PC-9 (cell line): ENCODE data around the gene CHKA. TPM values are rescaled to one million over a fixed set of nuclear protein-coding genes. Genes with fewer than 3 reads are reported as not detected.

Source experiments
- Bru-seq: library from RNA; stranded (reverse); fragments of 400-500 nt; gene quantifications from one replicate; lab custom pipeline; 2021; lab: Mats Ljungman, UMichigan
- BruChase-seq, 2 experiments: library from RNA; stranded (reverse); fragments of 400-500 nt; gene quantifications; one replicate each; lab custom pipeline; 2021; lab: Mats Ljungman, UMichigan
- BruUV-seq: library from RNA; stranded (reverse); fragments of 400-500 nt; replicated peaks from 2 replicates; lab custom pipeline; 2021; lab: Mats Ljungman, UMichigan
- CTCF ChIA-PET: fragments of 300-600 bp; sonication (Branson Sonifier 250); formaldehyde crosslinking; loops from one replicate; lab custom pipeline; 2022; ENCODE audit warnings: antibody characterized with exemption; lab: Charles Lee
- POLR2A ChIA-PET: fragments of 300-600 bp; sonication (Branson Sonifier 250); formaldehyde crosslinking; loops from one replicate; lab custom pipeline; 2022; ENCODE audit warnings: antibody characterized with exemption; ENCODE audit not compliant: unreplicated experiment; lab: Charles Lee
- DNase-seq, 2 experiments: peaks; one replicate each; pipeline versions ENCODE4 v3.0.0 to v3.0.0-alpha.2; 2015 to 2022; ENCODE audit warnings: mixed read lengths in 1 of 2
- H2AFZ ChIP-seq: fragments of 200-600 bp; sonication (generic); 2 replicates; pipeline ENCODE4 v1.8.1; 2017; ENCODE audit warnings: antibody characterized with exemption
- H3F3A ChIP-seq: fragments of 200-600 bp; sonication (generic); 2 replicates; pipeline ENCODE4 v1.8.1; 2017; ENCODE audit warnings: antibody characterized with exemption, mild to moderate bottlenecking, low read depth; ENCODE audit not compliant: insufficient read depth
- H3K27ac ChIP-seq: fragments of 200-600 bp; sonication (generic); 2 replicates; pipeline ENCODE4 v1.6.1; 2016; ENCODE audit warnings: mixed run types
- H3K27me3 ChIP-seq: fragments of 200-600 bp; sonication (generic); 2 replicates; pipeline ENCODE4 v1.6.1; 2016; ENCODE audit warnings: low read depth, mixed run types; ENCODE audit not compliant: insufficient read depth
- H3K36me3 ChIP-seq: fragments of 200-600 bp; sonication (generic); 2 replicates; pipeline ENCODE4 v1.6.1; 2016; ENCODE audit warnings: low read depth, mixed run types
- H3K4me1 ChIP-seq: fragments of 200-600 bp; sonication (generic); replicated peaks from 2 replicates; pipeline ENCODE4 v1.6.1; 2016; ENCODE audit warnings: mixed run types; ENCODE audit not compliant: insufficient read depth
- H3K4me2 ChIP-seq: fragments of 200-600 bp; sonication (generic); 2 replicates; pipeline ENCODE4 v1.6.1; 2017; ENCODE audit warnings: mixed run types
- H3K4me3 ChIP-seq: fragments of 200-600 bp; sonication (generic); 2 replicates; pipeline ENCODE4 v1.6.1; 2016; ENCODE audit warnings: mixed run types
- H3K79me2 ChIP-seq: fragments of 200-600 bp; sonication (generic); 2 replicates; pipeline ENCODE4 v1.6.1; 2017; ENCODE audit warnings: low read depth, mixed run types
- H3K9me2 ChIP-seq: fragments of 200-600 bp; sonication (generic); 2 replicates; pipeline ENCODE4 v1.8.1; 2017; ENCODE audit warnings: mild to moderate bottlenecking; ENCODE audit not compliant: insufficient read depth
- H3K9me3 ChIP-seq: fragments of 200-600 bp; sonication (generic); 2 replicates; pipeline ENCODE4 v1.8.1; 2016; ENCODE audit warnings: low read depth; ENCODE audit not compliant: insufficient read depth
- H4K20me1 ChIP-seq: fragments of 200-600 bp; sonication (generic); 2 replicates; pipeline ENCODE4 v1.8.1; 2017; ENCODE audit not compliant: insufficient read depth
- EZH2 ChIP-seq: fragments of 200-600 bp; sonication (generic); IDR thresholded peaks from 2 replicates; pipeline ENCODE4 v1.8.0; 2017; ENCODE audit warnings: antibody characterized with exemption, low read depth
- intact Hi-C: fragments of 100-400 bp; cut with micrococcal nuclease; formaldehyde crosslinking; loops from one replicate; pipeline ENCODE4 v1.10.0; 2022; ENCODE audit not compliant: unreplicated experiment
- long read RNA-seq: library from polyadenylated mRNA; stranded (forward); transcript quantifications from one replicate; pipeline ENCODE4 v2.0.0, GENCODE V29; 2022
- total RNA-seq: library from RNA; stranded (reverse); gene quantifications from 2 replicates; pipeline ENCODE4 v1.2.3, GENCODE V29; 2021
- TF ChIP-seq, protein P1 (sequence below): fragments of 200-600 bp; sonication (generic); conservative IDR thresholded peaks from 2 replicates; pipeline ENCODE4 v1.6.1; 2017; ENCODE audit warnings: mixed run types, antibody characterized with exemption, mild to moderate bottlenecking, moderate library complexity

Gene CHKA
- total RNA-seq (84.2 and 90.5 TPM in 2 replicates), Bru-seq, nascent RNA (percentile 98 among the genes with signal in this experiment), BruChase-seq, experiment 1, labeled RNA remaining after a 2-hour chase (percentile 95 among the genes with signal in this experiment), BruChase-seq, experiment 2, labeled RNA remaining after a 6-hour chase (percentile 91 among the genes with signal in this experiment)
- long read RNA-seq, transcript CHKA-202 (11 exons, 1,755 nt) = minor isoform, 30 of 336 reads
- long read RNA-seq, transcript CHKA-201 (12 exons, 2,530 nt) = major isoform, 225 of 336 reads
- long read RNA-seq, partial matches to known transcripts = 7 of 336 reads
- long read RNA-seq, other reads (novel, unspliced or antisense) = 73 of 336 reads

DNA sequence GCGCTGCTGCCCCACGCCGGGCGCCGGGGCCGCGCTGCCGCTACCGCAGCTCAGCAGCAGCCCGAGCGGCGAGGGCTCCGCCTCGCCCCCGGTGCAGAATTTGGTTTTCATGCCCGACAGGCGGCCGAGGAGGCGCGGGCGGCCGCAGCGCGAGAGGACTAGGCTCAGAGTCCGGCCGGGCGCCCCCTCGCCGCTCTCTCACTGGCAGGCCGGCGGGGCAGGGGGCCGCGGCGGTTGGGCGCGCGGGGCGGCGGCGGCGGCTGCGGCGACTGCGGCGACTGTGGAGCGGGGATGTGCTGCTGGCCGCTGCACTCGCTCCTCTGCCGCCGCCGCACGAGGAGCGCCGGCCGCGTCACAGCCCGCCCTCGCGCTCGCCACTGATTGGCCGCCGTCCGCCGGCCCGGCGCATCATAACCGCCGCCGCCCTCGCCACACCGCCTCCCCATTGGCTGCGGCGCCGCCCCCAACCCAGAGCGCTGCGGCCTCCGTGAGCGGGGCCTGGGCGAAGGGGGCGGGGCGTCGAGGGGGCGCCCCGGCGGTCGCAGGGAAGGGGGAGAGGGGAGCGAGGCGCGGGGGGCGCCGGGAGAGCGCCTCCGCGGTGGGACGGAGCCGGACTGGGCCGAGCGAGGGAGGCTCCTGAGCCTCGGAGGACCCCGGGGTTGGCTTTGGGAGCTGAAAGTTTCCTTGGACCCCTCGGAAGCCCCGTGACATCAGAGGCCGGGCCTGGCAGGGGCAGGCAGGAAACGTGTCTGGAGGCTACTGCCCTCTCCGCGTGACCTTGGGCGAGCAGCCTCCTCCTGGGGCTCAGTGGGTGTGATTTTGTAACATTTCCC, at the start of gene CHKA:
Gene CHKA, minus strand, starts transcription at position 322 of the 833 bp plus-strand sequence. Its CDS starts 211 bp downstream, at position 111.
- H3K4me1 ChIP-seq = peaks cover 77% of the 10 kb centered on the region
- H3K9me2 ChIP-seq = no peaks in the 10 kb centered on the region
- no TSS peak for BruUV-seq
- H3K27ac ChIP-seq = peak within 1 kb of the TSS; percentile 97
- no peaks in the 10 kb centered on the region for H3K27me3 ChIP-seq
- peak within 1 kb of the TSS; percentile 92 for H3K4me3 ChIP-seq
- H4K20me1 ChIP-seq = peaks cover 41% of the 10 kb centered on the region
- H3K36me3 ChIP-seq = peaks cover 17% of the 10 kb centered on the region
- peaks cover 43% of the 10 kb centered on the region for H3F3A ChIP-seq
- peaks cover 56% of the 10 kb centered on the region for H3K79me2 ChIP-seq
- ChIA-PET CTCF (interaction anchor here (0.6 kb wide), 1 partner anchor 687 kb away, joined by 4 read pairs; no protein-coding TSS in a partner anchor), POLR2A (interaction anchor here (0.6 to 0.8 kb wide), 5 partner anchors 8 to 116 kb away, joined by 3 to 38 read pairs (median 5); no protein-coding TSS in a partner anchor)
- DNase-seq = peak; percentile 88 to 97
- no peaks in the 10 kb centered on the region for H3K9me3 ChIP-seq
- TF ChIP-seq, protein P1, sequence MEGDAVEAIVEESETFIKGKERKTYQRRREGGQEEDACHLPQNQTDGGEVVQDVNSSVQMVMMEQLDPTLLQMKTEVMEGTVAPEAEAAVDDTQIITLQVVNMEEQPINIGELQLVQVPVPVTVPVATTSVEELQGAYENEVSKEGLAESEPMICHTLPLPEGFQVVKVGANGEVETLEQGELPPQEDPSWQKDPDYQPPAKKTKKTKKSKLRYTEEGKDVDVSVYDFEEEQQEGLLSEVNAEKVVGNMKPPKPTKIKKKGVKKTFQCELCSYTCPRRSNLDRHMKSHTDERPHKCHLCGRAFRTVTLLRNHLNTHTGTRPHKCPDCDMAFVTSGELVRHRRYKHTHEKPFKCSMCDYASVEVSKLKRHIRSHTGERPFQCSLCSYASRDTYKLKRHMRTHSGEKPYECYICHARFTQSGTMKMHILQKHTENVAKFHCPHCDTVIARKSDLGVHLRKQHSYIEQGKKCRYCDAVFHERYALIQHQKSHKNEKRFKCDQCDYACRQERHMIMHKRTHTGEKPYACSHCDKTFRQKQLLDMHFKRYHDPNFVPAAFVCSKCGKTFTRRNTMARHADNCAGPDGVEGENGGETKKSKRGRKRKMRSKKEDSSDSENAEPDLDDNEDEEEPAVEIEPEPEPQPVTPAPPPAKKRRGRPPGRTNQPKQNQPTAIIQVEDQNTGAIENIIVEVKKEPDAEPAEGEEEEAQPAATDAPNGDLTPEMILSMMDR = no peak
- TF ChIP-seq EZH2 = no peak
- peak within 1 kb of the TSS; percentile 100 for H3K4me2 ChIP-seq
- intact Hi-C loops = loop anchor here (2.0 to 5.0 kb wide), 2 partner anchors 79 to 88 kb away; no protein-coding TSS in a partner anchor
- peak within 1 kb of the TSS; percentile 52 for H2AFZ ChIP-seq

DNA sequence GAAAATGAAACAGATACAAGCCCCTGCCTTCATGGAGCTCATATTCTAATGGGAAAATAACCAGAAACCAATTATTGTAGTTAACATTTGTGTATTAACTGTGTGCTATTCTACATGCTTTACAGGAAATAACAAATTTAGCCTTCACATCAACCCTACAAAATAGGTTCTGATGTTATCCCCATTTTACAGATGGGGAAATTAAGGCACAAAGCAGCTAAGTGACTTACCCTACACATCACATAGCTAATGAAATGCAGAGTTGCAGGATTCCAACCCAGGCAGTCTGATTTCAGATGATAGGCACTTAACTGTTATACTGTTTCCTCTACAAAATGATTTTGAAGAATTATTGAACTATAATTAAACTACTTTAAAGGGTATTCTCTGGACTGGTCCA, 48.3 kb upstream of the CHKA start:
- Histone ChIP-seq H3K27ac (no peak overlapping the region), H3K79me2 (no peaks in the 10 kb centered on the region), H3K9me3 (no peaks in the 10 kb centered on the region), H3K36me3 (peaks cover 41% of the 10 kb centered on the region), H3K9me2 (no peaks in the 10 kb centered on the region), H4K20me1 (no peaks in the 10 kb centered on the region), H2AFZ (no peak overlapping the region), H3K4me2 (no peak overlapping the region), H3K4me3 (no peak overlapping the region), H3K27me3 (no peaks in the 10 kb centered on the region), H3K4me1 (peaks cover 7% of the 10 kb centered on the region; the same call in 1 of the 2 replicates), H3F3A (peaks cover 9% of the 10 kb centered on the region; the same call in 1 of the 2 replicates)
- no peak for DNase-seq
- TF ChIP-seq, protein P1 = no peak
- TF ChIP-seq EZH2 = no peak
- CTCF ChIA-PET = no interaction called here
- POLR2A ChIA-PET = no interaction called here
- intact Hi-C loops = no loop called here
- BruUV-seq = no TSS peak

DNA sequence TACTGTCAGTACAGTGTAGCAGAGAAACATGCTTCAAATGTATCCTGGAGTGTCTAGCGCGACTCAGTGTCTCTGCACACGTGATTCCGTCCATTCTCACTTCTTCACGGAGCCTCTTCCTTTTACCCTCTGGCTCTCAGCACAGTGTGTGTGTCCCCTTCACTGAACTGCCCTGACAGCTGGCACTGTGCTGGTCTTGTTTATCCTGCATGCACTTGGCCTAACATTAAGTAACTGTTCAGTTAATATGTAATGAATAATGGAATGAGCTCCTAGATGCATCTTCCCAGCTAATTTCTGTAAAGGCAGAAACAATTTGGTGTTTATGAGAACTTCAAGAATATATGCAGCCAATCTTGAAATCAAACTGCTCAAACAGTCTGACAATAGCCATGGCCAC, 47.5 kb upstream of the CHKA start:
- peaks cover 9% of the 10 kb centered on the region; the same call in 1 of the 2 replicates for H3F3A ChIP-seq
- H3K9me2 ChIP-seq = no peaks in the 10 kb centered on the region
- H2AFZ ChIP-seq = no peak overlapping the region
- H3K79me2 ChIP-seq = no peaks in the 10 kb centered on the region
- H3K27me3 ChIP-seq = no peaks in the 10 kb centered on the region
- CTCF ChIA-PET = no interaction called here
- H3K27ac ChIP-seq = no peak overlapping the region
- H3K4me2 ChIP-seq = no peak overlapping the region
- peaks cover 38% of the 10 kb centered on the region for H3K36me3 ChIP-seq
- no peak for DNase-seq
- TF ChIP-seq, protein P1 = no peak
- TF ChIP-seq EZH2 = no peak
- intact Hi-C loops = no loop called here
- H3K4me1 ChIP-seq = peaks cover 11% of the 10 kb centered on the region; the same call in 1 of the 2 replicates
- no peaks in the 10 kb centered on the region for H3K9me3 ChIP-seq
- no peak overlapping the region for H3K4me3 ChIP-seq
- no peaks in the 10 kb centered on the region for H4K20me1 ChIP-seq
- BruUV-seq = no TSS peak
- POLR2A ChIA-PET = no interaction called here
